Gastroesophageal sphincter (tissue), 4 donors: ENCODE data around the gene GAS2L1. TPM values are rescaled to one million over a fixed set of nuclear protein-coding genes. Genes with fewer than 3 reads are reported as not detected.

Experiments used
- ATAC-seq: fragments of 150-250 bp; one replicate; pipeline ENCODE4 v1.9.1; 2016; ENCODE audit warnings: mild to moderate bottlenecking, moderate library complexity
- H3K27ac ChIP-seq, 4 donors: fragments of 200-600 bp; sonication (generic) in 3 of 4; 1 replicate in 3 of 4; 2 replicates in 1 of 4; pipeline ENCODE4 v1.5.1; 2016 to 2019
- H3K27me3 ChIP-seq: fragments of 200-600 bp; sonication (generic); one replicate; pipeline ENCODE4 v1.5.1; 2019
- H3K36me3 ChIP-seq, 2 donors: fragments of 200-600 bp; sonication (generic); one replicate each; pipeline ENCODE4 v1.5.1; 2019; ENCODE audit warnings: control low read depth in 1 of 2
- H3K4me1 ChIP-seq, 3 donors: fragments of 200-600 bp; sonication (generic); 1 replicate in 2 of 3; 2 replicates in 1 of 3; pipeline ENCODE4 v1.5.1; 2016 to 2019; ENCODE audit warnings: control low read depth in 2 of 3
- H3K4me3 ChIP-seq, 2 donors: fragments of 200-600 bp; sonication (generic); one replicate each; pipeline ENCODE4 v1.5.1; 2019; ENCODE audit warnings: mild to moderate bottlenecking in 1 of 2, moderate library complexity in 1 of 2
- H3K9me3 ChIP-seq, 3 donors: fragments of 200-600 bp; sonication (generic); one replicate each; pipeline ENCODE4 v1.5.1; 2017 to 2019; ENCODE audit warnings: control low read depth in 2 of 3
- CTCF ChIP-seq, 4 experiments: fragments of 200-600 bp in 2 of 4; fragments of 450-650 bp in 2 of 4; sonication (generic) in 1 of 4; IDR thresholded peaks; one replicate each; pipeline ENCODE4 v1.5.1; 2017 to 2019; ENCODE audit warnings: antibody characterized with exemption in 4 of 4, mild to moderate bottlenecking in 2 of 4, moderate library complexity in 2 of 4
- EP300 ChIP-seq: sonication (generic); formaldehyde crosslinking; IDR thresholded peaks from one replicate; pipeline ENCODE4 v1.6.1; 2017; ENCODE audit warnings: antibody characterized with exemption, mild to moderate bottlenecking
- POLR2A ChIP-seq, 2 donors: fragments of 450-650 bp; IDR thresholded peaks; one replicate each; pipeline ENCODE4 v1.6.1; 2017; ENCODE audit warnings: antibody characterized with exemption in 2 of 2, mild to moderate bottlenecking in 2 of 2, moderate library complexity in 1 of 2
- POLR2AphosphoS5 ChIP-seq: sonication (generic); formaldehyde crosslinking; IDR thresholded peaks from one replicate; pipeline ENCODE4 v1.6.1; 2017; ENCODE audit warnings: antibody characterized with exemption
- WGBS, 2 donors: methylation state at CpG; one replicate each; pipeline ENCODE4 v1.1.5; 2018; ENCODE audit warnings: low coverage in 1 of 2; 5-methylcytosine and 5-hydroxymethylcytosine counted together
- total RNA-seq, 4 donors: library from RNA; depleted of rRNA; stranded (reverse); fragments of >200 nt; gene quantifications; one replicate each; pipeline ENCODE4 v1.1.0, GENCODE V29; 2016

The GAS2L1 gene
- total RNA-seq, 4 donors from 2014 or later = 17.8 to 65.5 (median 36.8) TPM

- TF ChIP-seq EP300 (no peak), CTCF (IDR thresholded peaks at IDR 0.05) (no peak), POLR2AphosphoS5 (no peak), POLR2A (IDR thresholded peaks at IDR 0.05) (no peak)
- Histone ChIP-seq H3K4me1 (peaks cover 14 to 80% (median 32%) of the 10 kb centered on the region in 3 donors), H3K9me3 (no peaks in the 10 kb centered on the region), H3K27ac (no peak overlapping the region), H3K27me3 (no peaks in the 10 kb centered on the region), H3K4me3 (no peak overlapping the region), H3K36me3 (peaks cover 20 to 80% of the 10 kb centered on the region in 2 donors)
- ATAC-seq = no peak
- WGBS, 2 donors = 29 to 53% methylated on average over 3 of the region's 3 CpGs
Measured at GRCh38 chr22:29275167-29275566, 31.3 kb upstream of the GAS2L1 start.

GRCh38 chr22:29275819-29276565, 30.5 kb upstream of the GAS2L1 start:
- no peaks in the 10 kb centered on the region for H3K9me3 ChIP-seq
- peaks cover 14 to 72% (median 26%) of the 10 kb centered on the region in 3 donors for H3K4me1 ChIP-seq
- no peak overlapping the region for H3K27ac ChIP-seq
- WGBS, 2 donors = 24 to 65% methylated on average over 3 of the region's 3 CpGs
- no peak overlapping the region for H3K4me3 ChIP-seq
- peaks cover 20 to 88% of the 10 kb centered on the region in 2 donors for H3K36me3 ChIP-seq
- TF ChIP-seq POLR2AphosphoS5 = no peak
- no peak for TF ChIP-seq CTCF (IDR thresholded peaks at IDR 0.05)
- TF ChIP-seq EP300 = no peak
- TF ChIP-seq POLR2A (IDR thresholded peaks at IDR 0.05) = no peak
- ATAC-seq = no peak
- H3K27me3 ChIP-seq = no peaks in the 10 kb centered on the region

- no peak for ATAC-seq
- H3K27ac ChIP-seq = no peak overlapping the region
- 83% methylated on average over 1 of the region's 1 CpG; no CpG with 5 or more reads in 1 of the 2 donors for WGBS, 2 donors
- no peak for TF ChIP-seq POLR2AphosphoS5
- no peak for TF ChIP-seq EP300
- TF ChIP-seq POLR2A (IDR thresholded peaks at IDR 0.05) = no peak
- TF ChIP-seq CTCF (IDR thresholded peaks at IDR 0.05) = no peak
- H3K36me3 ChIP-seq = peaks cover 24 to 98% of the 10 kb centered on the region in 2 donors
- peaks cover 3 to 52% (median 7%) of the 10 kb centered on the region in 3 donors for H3K4me1 ChIP-seq
- H3K9me3 ChIP-seq = no peaks in the 10 kb centered on the region
- no peaks in the 10 kb centered on the region for H3K27me3 ChIP-seq
- H3K4me3 ChIP-seq = no peak overlapping the region
Measured at GRCh38 chr22:29277927-29278326, 28.5 kb upstream of the GAS2L1 start.

GRCh38 chr22:29284196-29284595, 22.3 kb upstream of the GAS2L1 start:
- ATAC-seq = no peak
- no peak overlapping the region for H3K4me3 ChIP-seq
- H3K4me1 ChIP-seq = peaks cover 0 to 12% (median 0%) of the 10 kb centered on the region in 3 donors
- WGBS, 2 donors = 90 to 100% methylated on average over 1 to 2 of the region's 3 CpGs
- TF ChIP-seq POLR2AphosphoS5 (no peak), CTCF (IDR thresholded peaks at IDR 0.05) (no peak), EP300 (no peak), POLR2A (IDR thresholded peaks at IDR 0.05) (no peak)
- peaks cover 12 to 100% of the 10 kb centered on the region in 2 donors for H3K36me3 ChIP-seq
- H3K27ac ChIP-seq = no peak overlapping the region
- H3K9me3 ChIP-seq = no peaks in the 10 kb centered on the region
- H3K27me3 ChIP-seq = no peaks in the 10 kb centered on the region

GRCh38 chr22:29288837-29289236, 17.6 kb upstream of the GAS2L1 start:
- Histone ChIP-seq H3K9me3 (no peaks in the 10 kb centered on the region), H3K27ac (no peak overlapping the region), H3K4me3 (no peak overlapping the region), H3K4me1 (peaks cover 0 to 37% (median 0%) of the 10 kb centered on the region in 3 donors), H3K36me3 (peaks cover 8 to 100% of the 10 kb centered on the region in 2 donors), H3K27me3 (no peaks in the 10 kb centered on the region)
- no peak for TF ChIP-seq CTCF (IDR thresholded peaks at IDR 0.05)
- no peak for TF ChIP-seq EP300
- no peak for TF ChIP-seq POLR2A (IDR thresholded peaks at IDR 0.05)
- TF ChIP-seq POLR2AphosphoS5 = no peak
- WGBS, 2 donors = 25 to 32% methylated on average over 2 of the region's 2 CpGs
- ATAC-seq = no peak
